Measurements from ENCODE around the gene DUSP1. TPM values are rescaled to one million over a fixed set of nuclear protein-coding genes. Genes with fewer than 3 reads are reported as not detected.

The DUSP1 gene, protein sequence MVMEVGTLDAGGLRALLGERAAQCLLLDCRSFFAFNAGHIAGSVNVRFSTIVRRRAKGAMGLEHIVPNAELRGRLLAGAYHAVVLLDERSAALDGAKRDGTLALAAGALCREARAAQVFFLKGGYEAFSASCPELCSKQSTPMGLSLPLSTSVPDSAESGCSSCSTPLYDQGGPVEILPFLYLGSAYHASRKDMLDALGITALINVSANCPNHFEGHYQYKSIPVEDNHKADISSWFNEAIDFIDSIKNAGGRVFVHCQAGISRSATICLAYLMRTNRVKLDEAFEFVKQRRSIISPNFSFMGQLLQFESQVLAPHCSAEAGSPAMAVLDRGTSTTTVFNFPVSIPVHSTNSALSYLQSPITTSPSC
- total RNA-seq (100 to 1,000 TPM; 167 to 690 (median 553) TPM), polyA plus RNA-seq (100 to 1,000 TPM in 1 of 3 donors, 10 to 100 TPM in 2; 76.4 to 136 (median 81.9) TPM)
- long read RNA-seq, donor 1, transcript DUSP1-201 (4 exons, 2,019 nt): major isoform, 13 of 13 reads
- long read RNA-seq, donor 1, partial matches to known transcripts: 0 of 13 reads
- long read RNA-seq, donor 1, other reads (novel, unspliced or antisense): 0 of 13 reads
- long read RNA-seq, donor 2, transcript DUSP1-201 (4 exons, 2,019 nt): major isoform, 8 of 8 reads
- long read RNA-seq, donor 2, partial matches to known transcripts: 0 of 8 reads
- long read RNA-seq, donor 2, other reads (novel, unspliced or antisense): 0 of 8 reads
- long read RNA-seq, donor 3, transcript DUSP1-201 (4 exons, 2,019 nt): major isoform, 126 of 154 reads
- long read RNA-seq, donor 3, partial matches to known transcripts: 13 of 154 reads
- long read RNA-seq, donor 3, other reads (novel, unspliced or antisense): 15 of 154 reads
- long read RNA-seq, donor 4, transcript DUSP1-201 (4 exons, 2,019 nt): major isoform, 5 of 5 reads
- long read RNA-seq, donor 4, partial matches to known transcripts: 0 of 5 reads
- long read RNA-seq, donor 4, other reads (novel, unspliced or antisense): 0 of 5 reads
- long read RNA-seq, donor 5, transcript DUSP1-201 (4 exons, 2,019 nt): major isoform, 105 of 273 reads
- long read RNA-seq, donor 5, partial matches to known transcripts: 158 of 273 reads
- long read RNA-seq, donor 5, other reads (novel, unspliced or antisense): 10 of 273 reads
- long read RNA-seq, donor 6, transcript DUSP1-201 (4 exons, 2,019 nt): major isoform, 216 of 281 reads
- long read RNA-seq, donor 6, partial matches to known transcripts: 39 of 281 reads
- long read RNA-seq, donor 6, other reads (novel, unspliced or antisense): 26 of 281 reads
- long read RNA-seq, donor 7, transcript DUSP1-201 (4 exons, 2,019 nt): major isoform, 57 of 70 reads
- long read RNA-seq, donor 7, partial matches to known transcripts: 13 of 70 reads
- long read RNA-seq, donor 7, other reads (novel, unspliced or antisense): 0 of 70 reads
- long read RNA-seq, donor 8, transcript DUSP1-201 (4 exons, 2,019 nt): major isoform, 89 of 130 reads
- long read RNA-seq, donor 8, partial matches to known transcripts: 29 of 130 reads
- long read RNA-seq, donor 8, other reads (novel, unspliced or antisense): 12 of 130 reads
- long read RNA-seq, donor 9, transcript DUSP1-201 (4 exons, 2,019 nt): major isoform, 37 of 59 reads
- long read RNA-seq, donor 9, partial matches to known transcripts: 22 of 59 reads
- long read RNA-seq, donor 9, other reads (novel, unspliced or antisense): 0 of 59 reads
- long read RNA-seq, donor 10, transcript DUSP1-201 (4 exons, 2,019 nt): major isoform, 34 of 34 reads
- long read RNA-seq, donor 10, partial matches to known transcripts: 0 of 34 reads
- long read RNA-seq, donor 10, other reads (novel, unspliced or antisense): 0 of 34 reads

DNA sequence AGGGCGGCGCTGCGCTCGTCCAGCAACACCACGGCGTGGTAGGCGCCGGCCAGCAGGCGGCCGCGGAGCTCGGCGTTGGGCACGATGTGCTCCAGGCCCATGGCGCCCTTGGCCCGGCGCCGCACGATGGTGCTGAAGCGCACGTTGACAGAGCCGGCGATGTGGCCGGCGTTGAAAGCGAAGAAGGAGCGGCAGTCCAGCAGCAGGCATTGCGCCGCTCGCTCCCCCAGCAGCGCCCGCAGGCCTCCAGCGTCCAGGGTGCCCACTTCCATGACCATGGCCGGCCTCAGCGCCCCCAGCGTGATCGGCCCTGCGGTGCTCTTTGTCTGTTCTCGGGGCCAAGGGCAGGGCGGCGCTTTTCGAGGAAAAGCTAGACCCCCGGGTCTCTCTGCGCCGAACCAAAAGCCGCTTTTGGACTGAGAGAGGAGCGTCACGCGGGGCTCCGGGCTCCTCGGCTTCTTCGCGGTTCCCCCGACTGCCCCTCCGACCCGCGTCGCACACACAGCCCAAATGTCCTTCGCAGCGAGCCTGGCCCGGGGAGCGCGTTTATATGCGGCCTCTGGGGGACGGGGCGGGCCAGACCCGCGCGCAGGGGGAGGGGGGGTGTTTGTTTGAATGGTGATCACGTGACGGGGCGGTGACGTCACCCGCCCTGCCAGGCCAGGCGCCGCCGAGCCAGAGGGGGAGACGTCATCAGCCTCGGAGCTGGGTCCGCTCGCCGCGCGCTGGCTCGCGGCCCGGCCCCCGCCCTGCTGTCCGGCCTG, at the start of gene DUSP1:
TSS of gene DUSP1 (minus strand) at position 521 of the 764 bp plus-strand sequence. CDS start at position 278, 243 bp downstream.
- H3K27me3 ChIP-seq: no peaks in the 10 kb centered on the region
- peak within 1 kb of the TSS; percentile 96 to 100 (median 99) for H3K27ac ChIP-seq
- TF ChIP-seq POLR2AphosphoS5 (IDR thresholded peaks at IDR 0.05) (peak; percentile 100), EP300 (IDR thresholded peaks at IDR 0.05) (peak; percentile 40), CTCF (IDR thresholded peaks at IDR 0.05) (peak in 3 of 7 experiments; percentile 14 to 69 (median 24)), POLR2A (IDR thresholded peaks at IDR 0.05) (peak in 2 of 4 donors; percentile 100)
- H3K4me3 ChIP-seq: peak within 1 kb of the TSS; percentile 75 to 89 (median 81)
- DNase-seq: peak; percentile 99 to 100
- intact Hi-C loops (cut with DNase I; ENCODE audit: low total_unique reads): no loop called here
- 0 to 5% (median 1%) methylated on average over 4 to 89 of the region's 89 CpGs for WGBS, 5 donors
- H3K36me3 ChIP-seq: peaks cover 25 to 35% (median 28%) of the 10 kb centered on the region in 4 donors
- no peaks in the 10 kb centered on the region for H3K9me3 ChIP-seq
- peaks cover 47 to 84% (median 65%) of the 10 kb centered on the region in 4 donors for H3K4me1 ChIP-seq

DNA sequence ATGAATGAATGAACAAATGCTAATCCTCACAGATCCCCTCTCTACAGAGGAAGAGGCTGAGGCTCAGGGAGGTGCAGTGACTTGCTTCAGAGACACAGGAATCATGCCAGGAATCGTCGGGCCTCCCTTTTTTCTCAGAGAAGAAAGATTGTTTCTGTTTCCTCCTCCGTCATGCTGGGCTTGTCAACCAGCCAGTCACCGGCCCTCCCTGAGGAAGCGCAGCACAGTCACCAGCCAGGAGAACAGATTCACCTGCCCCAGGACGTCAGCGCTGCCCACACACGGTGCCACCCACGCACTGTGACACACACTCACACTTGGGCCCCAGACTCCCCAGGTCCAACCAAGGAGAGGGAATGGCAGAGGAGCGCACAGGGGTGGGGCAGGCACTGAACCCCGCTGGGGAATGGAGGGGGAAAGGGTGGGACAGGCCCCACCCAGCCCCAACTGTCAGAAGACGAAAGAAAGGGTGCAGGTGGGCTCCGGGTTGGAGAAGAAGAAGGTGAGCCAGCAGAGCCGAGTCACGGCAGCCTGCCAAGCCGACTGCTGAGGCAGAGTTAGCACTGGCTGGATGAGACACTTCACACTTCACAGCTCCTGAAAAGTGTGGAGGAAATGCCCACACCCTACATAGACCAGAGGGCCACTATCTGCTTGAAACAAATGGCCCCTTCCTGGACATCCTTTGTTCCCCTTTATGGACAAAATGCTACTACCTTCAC, 49.2 kb upstream of the DUSP1 start:
- DNase-seq: peak; percentile 55 to 78
- 19 to 50% (median 28%) methylated on average over 14 to 16 of the region's 16 CpGs for WGBS, 5 donors
- intact Hi-C loops (cut with DNase I; ENCODE audit: low total_unique reads): no loop called here
- peak overlapping the region; percentile 35 to 63 (median 52) for H3K27ac ChIP-seq
- H3K27me3 ChIP-seq: no peaks in the 10 kb centered on the region
- H3K4me3 ChIP-seq: peak overlapping the region in 1 of 4 donors; percentile 11
- H3K9me3 ChIP-seq: no peaks in the 10 kb centered on the region
- peaks cover 0 to 14% (median 13%) of the 10 kb centered on the region in 4 donors for H3K4me1 ChIP-seq
- no peaks in the 10 kb centered on the region for H3K36me3 ChIP-seq
- TF ChIP-seq CTCF (IDR thresholded peaks at IDR 0.05): no peak
- peak in 2 of 3 donors; percentile 27 to 41 for TF ChIP-seq POLR2AphosphoS5 (IDR thresholded peaks at IDR 0.05)

DNA sequence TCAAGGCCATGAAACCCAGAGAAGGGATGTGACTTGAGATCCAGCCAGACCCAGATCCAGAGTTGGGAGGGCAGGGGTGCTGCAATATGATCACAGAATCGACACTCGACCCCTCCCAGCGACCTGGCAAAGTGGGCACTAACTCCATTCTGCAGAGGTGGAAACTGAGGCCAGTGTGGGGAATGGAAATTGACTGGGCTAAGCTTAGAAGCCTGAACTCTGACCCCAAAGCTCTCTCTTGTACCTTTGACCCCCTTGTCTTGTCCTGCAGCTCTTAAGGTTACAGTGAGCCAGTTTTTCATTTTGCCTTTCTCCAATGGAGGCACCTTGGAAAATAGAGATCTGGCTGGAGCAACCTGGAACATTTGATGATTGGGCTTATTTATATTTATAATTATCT, 48.6 kb upstream of the DUSP1 start:
- no peak for TF ChIP-seq POLR2AphosphoS5 (IDR thresholded peaks at IDR 0.05)
- TF ChIP-seq POLR2A (IDR thresholded peaks at IDR 0.05): no peak
- TF ChIP-seq CTCF (IDR thresholded peaks at IDR 0.05): no peak
- no peak for TF ChIP-seq EP300 (IDR thresholded peaks at IDR 0.05)
- WGBS, 5 donors: 83 to 95% (median 87%) methylated on average over 3 of the region's 3 CpGs
- Histone ChIP-seq H3K9me3 (no peaks in the 10 kb centered on the region), H3K4me1 (peaks cover 0 to 14% (median 13%) of the 10 kb centered on the region in 4 donors), H3K4me3 (no peak overlapping the region), H3K27ac (peak overlapping the region in 4 of 5 donors; percentile 35 to 63 (median 55)), H3K27me3 (no peaks in the 10 kb centered on the region), H3K36me3 (no peaks in the 10 kb centered on the region)
- no peak for DNase-seq
- intact Hi-C loops (cut with DNase I; ENCODE audit: low total_unique reads): no loop called here
